Hepatocyte (in vitro differentiated cells): ENCODE data around the gene TOMM22. TPM values are rescaled to one million over a fixed set of nuclear protein-coding genes. Genes with fewer than 3 reads are reported as not detected.

Experiments used
- DNase-seq: peaks from one replicate; pipeline ENCODE4 v3.0.0-alpha.2; 2016; ENCODE audit warnings: low spot score
- H2AFZ ChIP-seq: fragments of 200-600 bp; sonication (generic); 2 replicates; pipeline ENCODE4 v1.6.0; 2016; ENCODE audit warnings: antibody characterized with exemption, mild to moderate bottlenecking
- H3K27ac ChIP-seq: fragments of 200-600 bp; sonication (generic); 2 replicates; pipeline ENCODE4 v1.5.1; 2016; ENCODE audit warnings: mild to moderate bottlenecking
- H3K27me3 ChIP-seq: fragments of 200-600 bp; sonication (generic); 2 replicates; pipeline ENCODE4 v1.6.1; 2016
- H3K36me3 ChIP-seq: fragments of 200-600 bp; sonication (generic); replicated peaks from 2 replicates; pipeline ENCODE4 v1.5.1; 2016; ENCODE audit warnings: low read depth; ENCODE audit not compliant: insufficient read depth
- H3K4me1 ChIP-seq: fragments of 200-600 bp; sonication (generic); 2 replicates; pipeline ENCODE4 v1.5.1; 2016; ENCODE audit warnings: mild to moderate bottlenecking, moderate library complexity; ENCODE audit not compliant: insufficient read depth
- H3K4me2 ChIP-seq: fragments of 200-600 bp; sonication (generic); 2 replicates; pipeline ENCODE4 v1.6.0; 2016
- H3K4me3 ChIP-seq: fragments of 200-600 bp; sonication (generic); 2 replicates; pipeline ENCODE4 v1.5.1; 2016; ENCODE audit warnings: mild to moderate bottlenecking
- H3K79me2 ChIP-seq: fragments of 200-600 bp; sonication (generic); 2 replicates; pipeline ENCODE4 v1.6.0; 2017; ENCODE audit warnings: mild to moderate bottlenecking
- H3K9me2 ChIP-seq: fragments of 200-600 bp; sonication (generic); replicated peaks from 2 replicates; pipeline ENCODE4 v1.6.0; 2017; ENCODE audit warnings: mild to moderate bottlenecking; ENCODE audit not compliant: insufficient read depth
- H3K9me3 ChIP-seq: fragments of 200-600 bp; sonication (generic); 2 replicates; pipeline ENCODE4 v1.5.1; 2016; ENCODE audit warnings: low read depth, mild to moderate bottlenecking
- H4K20me1 ChIP-seq: fragments of 200-600 bp; sonication (generic); 2 replicates; pipeline ENCODE4 v1.6.0; 2016; ENCODE audit warnings: mild to moderate bottlenecking; ENCODE audit not compliant: insufficient read depth, poor library complexity, severe bottlenecking
- EZH2 ChIP-seq: fragments of 200-600 bp; sonication (generic); IDR thresholded peaks from 2 replicates; pipeline ENCODE4 v1.6.1; 2016; ENCODE audit warnings: antibody characterized with exemption, mild to moderate bottlenecking, borderline replicate concordance
- EZH2phosphoT487 ChIP-seq: fragments of 200-600 bp; sonication (generic); IDR thresholded peaks from one replicate; pipeline ENCODE4 v1.6.1; 2018; ENCODE audit warnings: antibody characterized with exemption, mild to moderate bottlenecking, low read depth, moderate library complexity; ENCODE audit not compliant: unreplicated experiment, severe bottlenecking
- WGBS: methylation state at CpG from one replicate; pipeline ENCODE4 v1.1.6; 2016; ENCODE audit warnings: low lambda C conversion rate; ENCODE audit errors: missing lambda C conversion rate; 5-methylcytosine and 5-hydroxymethylcytosine counted together
- polyA plus RNA-seq: library from polyadenylated mRNA; unstranded; fragments of >200 nt; fragmentation: Nextera tagmentation; extraction: Ambion mirVana; gene quantifications from 2 replicates; pipeline ENCODE4 v1.2.1, GENCODE V29; 2016
- total RNA-seq: library from RNA; depleted of rRNA; stranded (reverse); fragments of >200 nt; gene quantifications from 2 replicates; pipeline ENCODE4 v1.2.3, GENCODE V29; 2014
- TF ChIP-seq, protein P1 (sequence below): fragments of 200-600 bp; sonication (generic); IDR thresholded peaks from 2 replicates; pipeline ENCODE4 v1.5.1; 2016; ENCODE audit warnings: antibody characterized with exemption, mild to moderate bottlenecking; ENCODE audit not compliant: poor library complexity

TOMM22 gene
- total and polyA plus RNA-seq, 2 experiments from 2014 or later = 57.7 to 80.3 TPM

DNA sequence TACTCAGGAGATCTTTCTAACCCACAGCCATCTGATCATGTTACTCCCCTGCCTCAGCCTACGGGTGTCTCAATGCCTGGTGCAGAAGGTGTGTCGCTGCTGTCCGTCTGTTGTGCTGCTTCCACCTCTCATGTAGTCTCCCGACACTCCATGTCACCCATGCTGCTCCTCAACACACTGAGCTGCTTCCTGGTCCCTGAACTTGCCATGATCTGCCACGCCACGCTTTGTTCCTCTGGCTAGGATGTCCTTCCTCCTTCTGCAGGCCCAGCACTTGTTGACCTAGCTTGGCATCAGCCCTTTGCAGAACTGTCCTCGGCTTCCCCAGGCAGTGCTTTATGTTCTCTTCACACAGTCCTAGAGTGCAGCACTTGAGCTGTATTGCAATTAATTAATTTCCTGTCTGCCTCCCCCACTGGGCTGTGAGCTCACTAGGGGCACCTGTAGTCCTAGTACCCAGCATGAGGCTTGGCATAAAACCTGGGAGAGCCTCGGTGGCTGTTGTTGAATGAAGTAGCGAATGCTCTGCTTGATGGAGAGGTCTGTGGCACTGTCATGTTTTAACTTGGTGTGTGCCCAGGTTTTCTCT lies 33.5 kb downstream of the TOMM22 start:
- peaks cover 4% of the 10 kb centered on the region for H3K4me1 ChIP-seq
- no peak overlapping the region for H3K27ac ChIP-seq
- no peaks in the 10 kb centered on the region for H3K9me2 ChIP-seq
- peaks cover 65% of the 10 kb centered on the region for H3K79me2 ChIP-seq
- no peak overlapping the region for H3K4me3 ChIP-seq
- DNase-seq = no peak
- no peaks in the 10 kb centered on the region for H3K27me3 ChIP-seq
- no peaks in the 10 kb centered on the region for H3K36me3 ChIP-seq
- no peak overlapping the region for H2AFZ ChIP-seq
- H3K4me2 ChIP-seq = no peak overlapping the region
- H4K20me1 ChIP-seq = peaks cover 60% of the 10 kb centered on the region
- no peaks in the 10 kb centered on the region for H3K9me3 ChIP-seq
- WGBS = 93% methylated on average over 9 of the region's 9 CpGs
- TF ChIP-seq EZH2phosphoT487 (no peak), EZH2 (no peak)
- TF ChIP-seq, protein P1, sequence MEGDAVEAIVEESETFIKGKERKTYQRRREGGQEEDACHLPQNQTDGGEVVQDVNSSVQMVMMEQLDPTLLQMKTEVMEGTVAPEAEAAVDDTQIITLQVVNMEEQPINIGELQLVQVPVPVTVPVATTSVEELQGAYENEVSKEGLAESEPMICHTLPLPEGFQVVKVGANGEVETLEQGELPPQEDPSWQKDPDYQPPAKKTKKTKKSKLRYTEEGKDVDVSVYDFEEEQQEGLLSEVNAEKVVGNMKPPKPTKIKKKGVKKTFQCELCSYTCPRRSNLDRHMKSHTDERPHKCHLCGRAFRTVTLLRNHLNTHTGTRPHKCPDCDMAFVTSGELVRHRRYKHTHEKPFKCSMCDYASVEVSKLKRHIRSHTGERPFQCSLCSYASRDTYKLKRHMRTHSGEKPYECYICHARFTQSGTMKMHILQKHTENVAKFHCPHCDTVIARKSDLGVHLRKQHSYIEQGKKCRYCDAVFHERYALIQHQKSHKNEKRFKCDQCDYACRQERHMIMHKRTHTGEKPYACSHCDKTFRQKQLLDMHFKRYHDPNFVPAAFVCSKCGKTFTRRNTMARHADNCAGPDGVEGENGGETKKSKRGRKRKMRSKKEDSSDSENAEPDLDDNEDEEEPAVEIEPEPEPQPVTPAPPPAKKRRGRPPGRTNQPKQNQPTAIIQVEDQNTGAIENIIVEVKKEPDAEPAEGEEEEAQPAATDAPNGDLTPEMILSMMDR = no peak

DNA sequence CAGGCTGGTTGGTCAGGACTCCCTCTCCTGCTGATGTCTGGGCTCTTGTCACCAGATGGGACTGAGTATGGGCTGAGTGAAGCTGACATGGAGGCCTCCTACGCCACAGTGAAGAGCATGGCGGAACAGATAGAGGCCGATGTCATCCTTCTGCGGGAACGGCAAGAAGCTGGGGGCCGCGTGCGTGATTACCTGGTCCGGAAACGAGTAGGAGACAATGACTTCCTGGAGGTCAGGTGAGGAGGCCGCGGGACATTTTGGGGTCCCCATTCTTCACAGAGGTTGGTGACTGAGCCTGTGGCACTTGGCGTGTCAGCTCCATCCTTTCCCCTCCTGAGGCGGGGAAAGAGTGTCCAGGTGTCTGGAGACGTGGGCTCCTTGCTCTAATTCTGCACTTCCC lies 34.1 kb downstream of the TOMM22 start:
- Histone ChIP-seq H3K4me1 (peaks cover 4% of the 10 kb centered on the region), H3K4me2 (no peak overlapping the region), H2AFZ (no peak overlapping the region), H3K79me2 (peaks cover 65% of the 10 kb centered on the region), H3K4me3 (no peak overlapping the region), H3K9me3 (no peaks in the 10 kb centered on the region), H3K36me3 (no peaks in the 10 kb centered on the region), H3K27ac (no peak overlapping the region), H3K9me2 (no peaks in the 10 kb centered on the region), H3K27me3 (no peaks in the 10 kb centered on the region), H4K20me1 (peaks cover 55% of the 10 kb centered on the region)
- TF ChIP-seq EZH2 = no peak
- TF ChIP-seq, protein P1 = no peak
- TF ChIP-seq EZH2phosphoT487 = no peak
- WGBS = 97% methylated on average over 15 of the region's 15 CpGs
- no peak for DNase-seq

DNA sequence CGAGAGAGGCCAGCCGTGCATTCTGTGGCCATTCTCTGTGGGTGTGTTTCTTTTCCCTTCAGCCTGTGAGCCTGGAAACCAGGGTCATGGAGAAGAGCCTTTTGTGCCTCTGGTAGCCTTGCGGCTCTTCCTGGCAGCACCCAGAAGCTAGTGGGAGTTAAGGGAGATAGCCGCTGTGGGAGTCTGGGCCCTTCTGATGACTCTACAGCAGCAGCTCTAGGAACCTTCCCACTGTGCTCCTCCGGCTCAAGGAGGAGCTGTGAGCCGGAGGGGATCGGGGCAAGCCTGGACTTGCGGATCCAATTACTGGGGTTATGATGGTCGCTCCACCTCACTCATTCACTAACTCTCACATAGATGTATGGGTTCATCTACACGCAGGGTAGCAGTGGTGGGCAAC lies 34.5 kb downstream of the TOMM22 start:
- Histone ChIP-seq H3K79me2 (peaks cover 62% of the 10 kb centered on the region), H3K36me3 (no peaks in the 10 kb centered on the region)
- TF ChIP-seq EZH2phosphoT487 (no peak), EZH2 (no peak)
- TF ChIP-seq, protein P1 = no peak

DNA sequence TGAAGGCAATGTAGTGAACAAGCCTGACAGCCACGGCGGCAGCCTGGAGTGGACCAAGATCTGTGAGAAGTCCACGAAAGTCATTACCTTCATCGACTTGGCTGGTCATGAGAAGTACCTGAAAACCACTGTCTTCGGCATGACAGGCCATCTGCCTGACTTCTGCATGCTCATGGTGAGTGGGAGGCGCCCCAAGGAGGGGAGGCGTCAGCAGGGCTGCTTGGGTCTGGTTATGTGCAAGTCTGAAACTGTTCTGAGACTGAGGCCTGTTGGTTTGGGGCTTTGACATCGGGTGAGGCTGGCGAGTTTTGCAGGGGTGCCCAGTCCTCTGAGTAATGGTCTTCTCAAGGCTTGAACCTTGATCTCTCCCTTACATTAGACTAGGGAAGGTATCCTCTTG lies 35.1 kb downstream of the TOMM22 start:
- H4K20me1 ChIP-seq = peaks cover 45% of the 10 kb centered on the region
- no peaks in the 10 kb centered on the region for H3K9me2 ChIP-seq
- no peak for DNase-seq
- H3K36me3 ChIP-seq = no peaks in the 10 kb centered on the region
- TF ChIP-seq EZH2 = no peak
- TF ChIP-seq EZH2phosphoT487 = no peak
- TF ChIP-seq, protein P1 = no peak
- no peak overlapping the region for H3K4me3 ChIP-seq
- whole genome bisulfite sequencing = 95% methylated on average over 9 of the region's 9 CpGs
- H3K9me3 ChIP-seq = no peaks in the 10 kb centered on the region
- peaks cover 56% of the 10 kb centered on the region for H3K79me2 ChIP-seq
- no peaks in the 10 kb centered on the region for H3K27me3 ChIP-seq
- no peak overlapping the region for H2AFZ ChIP-seq
- H3K27ac ChIP-seq = no peak overlapping the region
- H3K4me2 ChIP-seq = no peak overlapping the region
- peaks cover 4% of the 10 kb centered on the region for H3K4me1 ChIP-seq

More for the DNA sequence above, 34.5 kb downstream of the TOMM22 start:
- H2AFZ ChIP-seq = no peak overlapping the region
- H3K9me3 ChIP-seq = no peaks in the 10 kb centered on the region
- H3K27ac ChIP-seq = no peak overlapping the region
- peaks cover 4% of the 10 kb centered on the region for H3K4me1 ChIP-seq
- no peak overlapping the region for H3K4me2 ChIP-seq
- peaks cover 50% of the 10 kb centered on the region for H4K20me1 ChIP-seq
- H3K4me3 ChIP-seq = no peak overlapping the region
- no peaks in the 10 kb centered on the region for H3K27me3 ChIP-seq
- no peak for DNase-seq
- no peaks in the 10 kb centered on the region for H3K9me2 ChIP-seq
- 100% methylated on average over 10 of the region's 10 CpGs for WGBS
